NCI-H1930 (cell line): ENCODE results near the gene SNX25.
"Not testable (repeated sequence)": the region's sequence is repeated elsewhere in the genome, so short reads cannot be mapped to it uniquely, and the experiment has no call there.

Experiments
- DNase-seq, 2 experiments: peaks; one replicate each; lab custom pipeline; 2025; lab: John Stamatoyannopoulos, UW

The SNX25 gene

DNA sequence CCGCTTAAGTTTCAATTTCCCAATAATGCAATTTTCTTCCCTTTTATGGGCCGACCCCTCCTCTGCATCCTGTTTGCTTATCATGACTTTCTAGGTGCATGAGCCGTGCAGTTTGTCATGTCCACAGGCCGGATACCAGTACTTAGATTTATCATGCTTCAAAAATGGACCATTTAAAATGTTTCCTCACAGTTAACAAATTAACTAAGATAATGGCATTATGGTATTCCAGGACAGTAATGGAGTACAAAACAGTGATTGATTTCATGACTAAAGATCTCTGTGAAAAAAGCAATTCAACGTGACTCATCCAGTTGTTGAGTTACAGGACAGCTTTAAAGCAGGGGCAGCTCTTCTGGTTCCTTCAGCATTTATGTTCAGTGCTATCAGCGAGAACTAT lies 23.0 kb downstream of the SNX25 start:
- no peak for DNase-seq

DNA sequence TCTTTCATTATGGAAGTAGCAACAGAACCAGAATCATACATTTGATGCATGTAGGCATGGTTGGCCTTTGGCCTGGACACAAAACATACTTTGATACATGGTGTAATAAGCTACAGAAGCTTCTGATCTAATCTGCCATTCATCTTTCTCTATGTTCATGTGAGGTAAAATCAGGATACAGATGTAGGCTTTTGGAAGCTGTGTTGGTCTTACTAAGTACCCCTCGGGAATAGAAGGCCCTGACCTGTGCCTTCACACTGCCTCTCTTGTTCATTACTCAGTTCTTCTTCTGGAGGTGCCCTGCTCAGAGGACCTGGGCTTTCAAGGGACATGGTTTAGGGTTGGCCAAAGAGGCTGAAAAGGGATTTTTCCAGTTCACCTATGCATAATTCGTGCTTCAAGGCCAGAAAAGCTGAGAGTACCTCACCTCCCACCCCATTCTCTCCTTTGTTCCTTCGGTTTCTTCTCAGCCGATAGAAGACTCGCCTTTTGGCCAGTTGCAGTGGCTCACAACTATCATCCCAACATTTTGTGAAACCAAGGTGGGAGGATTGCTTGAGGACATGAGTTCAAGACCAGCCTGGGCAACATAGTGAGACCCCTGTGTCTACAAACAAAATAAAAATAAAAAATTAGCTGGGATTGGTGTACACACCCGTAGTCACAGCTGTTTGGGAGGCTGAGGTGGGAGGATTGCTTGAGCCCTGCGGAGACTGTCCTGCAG lies 25.9 kb downstream of the SNX25 start:
- DNase-seq, result no peak

GRCh38 chr4:185235843-185236503 lies 26.6 kb downstream of the SNX25 start:
- DNase-seq, result no peak

DNA sequence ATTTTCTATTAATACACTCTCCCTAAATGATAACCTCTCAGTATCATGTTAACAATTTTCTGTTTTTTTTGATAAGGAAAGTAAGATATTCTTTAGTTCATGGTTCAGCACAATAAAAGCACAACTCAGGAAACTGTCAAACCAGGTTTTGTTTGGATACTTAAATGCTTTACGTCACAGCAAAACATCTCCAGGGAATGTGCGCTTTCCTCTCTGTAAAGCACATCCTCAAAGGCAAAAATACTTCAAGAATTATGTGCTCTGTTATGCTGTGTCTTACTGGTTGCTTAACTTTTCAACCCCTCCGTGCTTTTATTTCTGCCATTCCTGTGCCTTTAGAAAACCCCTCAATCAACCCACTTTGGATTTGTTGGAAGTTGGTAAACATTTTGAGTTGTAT lies 27.8 kb downstream of the SNX25 start:
- DNase-seq, result no peak

DNA sequence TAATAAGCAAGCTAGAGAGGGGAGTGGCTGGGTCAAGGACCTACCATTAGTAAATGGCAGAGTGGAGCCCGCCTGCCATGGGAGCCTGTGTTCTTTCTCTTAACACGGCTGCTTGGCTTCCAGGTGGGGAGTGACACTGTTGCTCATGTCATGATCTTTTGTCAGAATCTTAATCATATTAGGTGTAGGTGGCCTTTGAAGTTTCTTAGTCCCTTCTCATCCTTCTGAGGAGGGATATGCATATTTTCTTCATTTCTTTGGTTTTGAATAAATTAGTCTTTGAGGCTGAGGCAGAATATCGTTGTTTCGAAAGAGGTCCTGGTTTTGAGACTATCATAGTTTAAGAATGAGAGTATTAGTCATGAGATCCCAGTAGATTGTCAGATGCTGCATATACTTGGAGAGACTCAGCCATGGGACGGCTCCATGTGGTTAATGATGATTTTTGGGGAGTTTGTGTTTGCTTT lies 28.9 kb downstream of the SNX25 start:
- DNase-seq, result no peak

GRCh38 chr4:185238750-185239149 lies 29.4 kb downstream of the SNX25 start:
- no peak for DNase-seq

DNA sequence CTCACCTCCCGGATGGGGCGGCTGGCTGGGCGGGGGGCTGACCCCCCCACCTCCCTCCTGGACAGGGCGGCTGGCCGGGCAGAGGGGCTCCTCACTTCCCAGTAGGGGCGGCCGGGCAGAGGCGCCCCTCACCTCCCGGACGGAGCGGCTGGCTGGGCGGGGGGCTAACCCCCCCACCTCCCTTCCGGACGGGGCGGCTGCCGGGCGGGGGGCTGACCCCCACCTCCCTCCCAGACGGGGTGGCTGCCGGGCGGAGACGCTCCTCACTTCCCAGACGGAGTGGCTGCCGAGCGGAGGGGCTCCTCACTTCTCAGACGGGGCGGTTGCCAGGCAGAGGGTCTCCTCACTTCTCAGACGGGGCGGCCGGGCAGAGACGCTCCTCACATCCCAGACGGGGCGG lies 31.1 kb downstream of the SNX25 start:
- DNase-seq, result not testable (repeated sequence)

- no peak for DNase-seq
These were observed 33.5 kb downstream of the SNX25 start for GRCh38 chr4:185242749-185243533.

DNA sequence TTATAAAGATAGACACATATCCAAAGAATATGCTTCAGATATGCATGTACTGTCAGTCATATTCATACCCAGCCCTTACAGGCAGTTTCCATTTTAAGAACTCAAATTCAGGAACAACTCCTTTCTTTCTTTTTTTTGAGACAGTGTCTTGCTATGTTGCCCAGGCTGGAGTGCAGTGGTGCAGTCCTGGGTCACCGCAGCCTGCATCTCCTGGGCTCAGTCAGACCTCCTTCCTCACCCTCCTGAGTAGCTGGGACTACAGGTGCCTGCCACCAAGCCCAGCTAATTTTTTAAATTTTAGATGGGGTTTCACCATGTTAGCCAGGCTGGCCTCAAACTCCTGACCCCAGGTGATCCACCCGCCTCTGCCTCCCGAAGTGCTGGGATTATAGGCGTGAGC lies 34.5 kb downstream of the SNX25 start:
- DNase-seq, result no peak

GRCh38 chr4:185244763-185245162 lies 35.4 kb downstream of the SNX25 start:
- no peak for DNase-seq

GRCh38 chr4:185246453-185246852 lies 37.1 kb downstream of the SNX25 start:
- DNase-seq, result no peak

DNA sequence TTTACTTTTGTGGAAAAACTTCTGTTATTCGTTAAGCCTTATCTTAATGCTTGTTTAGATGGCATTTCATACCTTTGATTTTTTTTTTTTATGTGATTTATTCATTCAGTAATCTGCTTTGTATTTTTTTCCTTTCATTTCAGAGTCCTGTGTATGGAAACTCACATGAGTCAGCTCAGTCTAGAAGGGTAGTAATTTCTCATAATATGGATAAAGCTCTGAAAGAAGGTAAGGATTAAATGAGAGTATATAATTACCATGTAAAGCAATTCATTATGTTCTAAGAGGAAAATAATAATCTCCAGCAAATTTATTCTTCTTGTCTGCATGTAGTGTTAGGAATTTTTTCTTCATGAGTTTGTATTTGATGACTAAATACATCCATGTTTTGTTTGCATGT lies 37.8 kb downstream of the SNX25 start:
- DNase-seq, result no peak

- no peak for DNase-seq
These were observed 39.1 kb downstream of the SNX25 start for GRCh38 chr4:185248393-185249039.

DNA sequence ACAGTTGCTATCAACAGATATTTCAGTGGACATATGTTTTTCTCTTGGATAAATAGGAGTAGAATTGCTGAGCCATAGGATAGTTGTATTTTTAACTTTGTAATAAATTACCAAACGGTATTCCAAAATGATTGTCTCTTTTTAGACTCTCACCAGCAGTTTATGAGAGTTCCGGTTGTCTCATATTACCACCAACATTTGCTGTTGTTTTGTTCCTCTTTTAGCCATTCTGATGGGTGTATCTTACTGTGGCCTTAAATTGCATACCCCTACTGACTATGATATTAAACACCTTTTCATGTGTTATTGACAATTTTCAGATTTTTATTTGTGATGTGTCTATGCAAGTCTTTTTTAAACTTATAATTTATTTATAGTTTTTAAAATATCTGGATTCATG lies 39.7 kb downstream of the SNX25 start:
- DNase-seq, result no peak

- no peak for DNase-seq
These were observed 45.0 kb downstream of the SNX25 start for GRCh38 chr4:185254434-185254833.

GRCh38 chr4:185255868-185256267 lies 46.5 kb downstream of the SNX25 start:
- no peak for DNase-seq

DNA sequence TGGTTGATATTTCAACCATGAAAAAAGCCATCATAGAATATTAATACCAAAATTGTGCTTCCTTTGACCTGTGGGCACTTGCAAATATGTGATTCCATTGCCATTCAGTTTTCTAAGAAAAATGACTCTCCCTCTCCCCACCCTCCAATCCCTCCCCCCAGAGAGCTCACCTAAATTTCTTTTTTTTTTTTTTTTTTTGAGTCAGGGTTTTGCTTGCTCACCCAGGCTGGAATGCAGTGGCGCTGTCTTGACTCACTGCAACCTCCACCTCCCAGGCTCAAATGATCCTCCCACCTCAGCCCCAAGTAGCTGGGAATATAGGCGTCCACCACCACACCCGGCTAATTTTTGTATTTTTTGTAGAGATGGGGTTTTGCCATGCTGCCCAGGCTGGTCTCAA lies 47.0 kb downstream of the SNX25 start:
- DNase-seq, result no peak

- no peak for DNase-seq
These were observed 47.7 kb downstream of the SNX25 start for GRCh38 chr4:185257086-185257485.

DNA sequence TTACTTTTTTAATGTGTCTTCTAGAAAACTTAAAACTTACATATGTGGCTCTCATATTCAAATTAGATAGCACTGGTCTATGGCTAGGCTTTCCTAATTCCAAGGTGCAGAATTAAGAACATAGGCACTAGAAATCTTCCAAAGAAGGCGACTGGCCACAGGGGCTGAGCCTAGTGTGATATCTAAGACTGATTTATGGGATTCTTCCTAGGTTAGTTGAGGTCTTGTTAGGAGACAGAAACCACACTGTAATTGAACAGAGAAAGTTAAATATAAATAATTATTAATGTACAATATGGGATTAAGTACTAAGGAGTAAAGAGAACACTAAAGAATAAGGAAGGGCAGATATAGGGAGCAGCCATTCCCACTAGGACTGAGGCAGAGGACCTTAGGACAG lies 48.3 kb downstream of the SNX25 start:
- no peak for DNase-seq

DNA sequence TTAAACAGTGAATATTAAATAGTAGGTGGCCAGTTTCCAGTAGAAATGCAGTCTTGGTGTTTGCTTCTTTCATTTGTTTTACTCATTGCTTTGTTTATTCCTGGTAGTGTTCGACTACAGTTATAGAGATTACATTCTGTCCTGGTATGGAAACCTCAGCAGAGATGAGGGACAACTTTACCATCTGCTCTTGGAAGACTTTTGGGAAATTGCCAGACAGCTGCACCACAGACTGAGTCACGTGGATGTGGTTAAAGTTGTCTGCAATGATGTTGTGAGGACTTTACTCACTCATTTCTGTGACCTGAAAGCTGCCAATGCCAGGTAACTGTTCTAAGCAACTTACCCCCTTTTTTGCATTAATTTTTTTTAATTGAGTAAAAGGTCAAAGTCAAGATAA lies 49.3 kb downstream of the SNX25 start:
- DNase-seq, result not testable (repeated sequence)

GRCh38 chr4:185259719-185260118 lies 50.3 kb downstream of the SNX25 start:
- DNase-seq, result no peak

DNA sequence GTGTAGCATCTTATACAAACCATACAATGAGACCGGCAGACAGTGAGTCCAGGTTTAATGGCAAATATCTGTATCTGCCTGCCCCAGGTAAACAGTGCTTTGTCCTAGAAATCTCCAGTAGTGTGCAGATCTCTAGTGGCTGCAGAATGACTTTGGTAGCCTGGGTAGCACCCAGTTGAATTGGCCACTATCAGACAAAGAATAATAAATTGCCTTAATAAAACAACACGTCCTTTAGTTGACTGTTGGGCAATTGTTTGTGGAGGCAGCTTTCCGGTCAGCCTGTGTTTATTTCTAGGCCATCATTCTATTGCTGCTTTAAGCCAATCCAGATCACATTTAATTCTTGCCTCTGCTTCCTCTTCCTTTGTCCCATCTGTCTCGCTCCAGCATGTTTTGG lies 52.5 kb downstream of the SNX25 start:
- DNase-seq, result peak in 1 of 2 experiments; percentile 36
